Measurements from ENCODE around the gene CDC42EP2.

DNA sequence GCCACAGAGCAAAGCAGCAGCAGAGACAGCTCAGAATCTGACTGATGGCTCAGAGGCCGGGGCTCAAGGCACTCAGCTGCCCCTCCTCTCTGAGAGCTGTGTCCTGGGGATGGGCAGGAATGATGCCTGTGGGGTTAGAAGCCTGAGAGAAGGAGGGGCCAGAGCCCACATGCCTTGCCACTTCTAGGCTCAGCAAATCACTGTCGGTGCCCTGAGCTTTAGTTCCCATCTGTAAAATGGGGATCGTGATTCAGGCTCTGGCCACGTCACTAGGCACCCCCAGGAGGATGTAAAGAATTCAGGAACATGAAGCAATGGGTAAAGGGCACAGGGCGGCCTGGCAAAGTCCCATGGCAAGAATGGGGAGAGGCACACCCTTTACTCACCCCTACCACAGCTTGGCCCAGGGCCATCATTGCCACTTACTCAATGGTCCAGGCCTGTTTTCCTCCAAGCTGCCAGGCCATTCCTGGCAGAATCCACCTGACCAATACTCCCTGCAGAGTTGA lies 3.4 kb upstream of the CDC42EP2 start:
- TF ChIP-seq YY1 (IDR thresholded peaks at IDR 0.05; ENCODE audit: insufficient read depth, insufficient read length) (no peak), SUZ12 (IDR thresholded peaks at IDR 0.05; ENCODE audit: extremely low read depth, insufficient read depth, insufficient read length) (no peak), ZNF274 (IDR thresholded peaks at IDR 0.05; ENCODE audit: low read depth, low read length) (no peak)
